Prostate gland (tissue), 2 donors: Measurements from ENCODE around the gene FBXO45.

Experiments
- CTCF ChIP-seq, 4 experiments: fragments of 200-600 bp in 2 of 4; fragments of 450-650 bp in 2 of 4; sonication (generic) in 2 of 4; IDR thresholded peaks; 1 replicate in 3 of 4; 2 replicates in 1 of 4; pipeline ENCODE4 v1.5.1; 2016 to 2019; ENCODE audit warnings: antibody characterized with exemption in 4 of 4, mild to moderate bottlenecking in 2 of 4, moderate library complexity in 2 of 4
- POLR2A ChIP-seq: fragments of 450-650 bp; IDR thresholded peaks from one replicate; pipeline ENCODE4 v1.6.1; 2016; ENCODE audit warnings: antibody characterized with exemption, mild to moderate bottlenecking
- POLR2AphosphoS5 ChIP-seq: sonication (generic); formaldehyde crosslinking; IDR thresholded peaks from one replicate; pipeline ENCODE4 v1.6.1; 2017; ENCODE audit warnings: antibody characterized with exemption

- TF ChIP-seq CTCF (IDR thresholded peaks at IDR 0.05) (no peak), POLR2A (no peak), POLR2AphosphoS5 (no peak)
Observed at GRCh38 chr3:196611761-196612483, 43.5 kb downstream of the FBXO45 start.
